ENCODE results near the gene RETSAT. TPM values are rescaled to one million over a fixed set of nuclear protein-coding genes. Genes with fewer than 3 reads are reported as not detected.

The RETSAT gene
- total RNA-seq, 1 donor from 2014 or later = 39.6 TPM

DNA sequence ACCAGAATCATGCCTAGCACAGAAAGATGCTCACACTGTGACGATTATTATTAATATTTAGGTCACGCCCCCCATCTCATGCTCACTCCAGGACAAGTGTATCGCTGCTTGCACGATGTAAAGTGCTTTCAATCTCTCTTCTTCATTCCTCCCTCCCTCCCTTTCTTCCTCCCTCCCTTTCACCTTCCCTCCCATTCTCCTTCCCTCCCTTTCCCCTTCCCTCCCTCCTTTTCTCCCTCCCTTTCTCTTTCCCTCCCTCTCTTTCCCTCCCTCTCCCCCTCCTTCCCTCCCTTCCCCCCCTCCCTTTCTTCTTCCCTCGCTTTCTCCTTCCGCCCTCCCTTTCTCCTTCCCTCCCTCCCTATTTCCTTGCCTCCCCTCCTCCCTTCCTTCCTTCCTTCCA is 46.1 kb downstream of the RETSAT start:
- no peak for DNase-seq (ENCODE audit: low spot score)

DNA sequence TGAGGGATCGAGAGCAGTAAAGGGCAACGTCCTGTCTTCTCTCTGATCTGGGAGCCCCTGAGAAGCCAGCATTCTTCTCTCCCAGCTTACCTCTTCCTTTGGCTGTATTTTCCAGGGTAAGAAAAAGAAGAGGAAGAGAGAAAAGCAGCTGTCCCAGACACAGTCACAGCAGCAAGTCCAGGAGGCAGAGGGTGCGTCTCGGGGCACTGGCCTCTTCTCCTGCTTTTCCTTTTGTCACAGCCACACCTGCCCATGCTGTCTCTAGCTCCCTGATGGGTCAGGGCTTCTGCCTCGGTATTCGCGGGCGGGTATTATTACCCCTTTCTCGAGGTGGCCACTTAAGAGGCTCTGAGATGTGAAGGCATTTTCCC is 46.8 kb downstream of the RETSAT start:
- no peak for DNase-seq (ENCODE audit: low spot score)

DNA sequence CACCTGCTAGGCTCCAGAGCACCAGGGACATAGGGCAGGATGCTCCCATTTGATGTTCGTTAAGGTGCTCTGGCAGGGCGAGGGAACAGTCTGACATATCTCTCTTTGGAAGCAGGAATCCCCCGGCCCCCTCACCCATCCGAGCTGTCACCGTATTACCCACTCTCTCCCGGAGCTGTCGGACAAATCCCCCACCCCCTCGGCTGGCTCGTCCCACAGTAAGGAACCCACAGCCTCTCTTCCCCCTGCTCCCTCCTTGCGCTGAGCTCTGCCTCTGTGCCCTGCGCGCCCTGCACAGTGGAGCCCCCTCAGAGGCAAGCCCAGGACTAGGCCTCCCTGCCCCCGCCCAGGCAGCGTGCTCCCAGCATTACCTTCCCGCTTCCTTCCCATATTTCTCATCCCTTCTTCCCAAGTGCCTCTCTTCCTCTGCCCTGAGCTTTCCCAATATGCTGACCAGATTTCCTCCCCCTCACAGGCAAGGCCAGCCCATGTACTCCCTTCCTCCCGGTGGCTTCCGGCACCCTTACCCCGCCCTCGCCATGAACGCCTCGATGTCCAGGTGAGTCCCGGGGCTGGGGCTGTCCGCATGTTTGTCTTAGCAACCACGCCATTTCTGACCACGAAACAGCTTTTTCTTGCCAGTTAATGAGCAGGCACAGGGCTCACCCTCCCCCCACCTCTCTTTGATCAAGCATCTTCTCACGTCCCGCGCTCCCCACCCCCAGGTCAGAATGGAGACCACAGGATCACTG is 50.4 kb downstream of the RETSAT start:
- DNase-seq (ENCODE audit: low spot score) = no peak

DNA sequence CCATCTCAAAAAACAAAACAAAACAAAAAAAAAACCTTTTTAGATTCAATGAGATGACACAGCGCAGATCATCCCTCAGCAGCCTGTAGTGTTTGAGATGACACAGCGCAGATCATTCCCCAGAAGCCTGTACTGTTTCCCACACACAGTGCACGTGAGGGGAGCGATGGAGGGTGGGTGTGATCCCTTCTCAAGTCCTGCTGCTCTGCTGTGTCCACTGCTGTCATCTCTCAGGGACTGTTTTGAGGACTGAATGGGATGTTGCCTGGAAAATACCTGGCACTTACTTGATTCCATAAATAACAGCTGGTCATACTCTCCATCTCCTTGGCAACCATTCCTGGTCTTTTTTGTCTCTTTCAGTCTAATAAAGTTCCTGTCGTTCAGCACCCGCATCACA is 52.2 kb downstream of the RETSAT start:
- no peak for DNase-seq (ENCODE audit: low spot score)

Other genes with a start within 250 kb of the RETSAT start
- gene TCF7L1, start 221.1 kb downstream of the RETSAT start, total RNA-seq = 15.5 TPM
- 135 TPM for gene TGOLN2, start 26.5 kb downstream of the RETSAT start, total RNA-seq
- 23.3 TPM for gene ELMOD3, start 241 bp upstream of the RETSAT start, total RNA-seq
- 298 TPM for gene CAPG, start 55.8 kb upstream of the RETSAT start, total RNA-seq
- 0.75 TPM for gene SH2D6, start 64.2 kb upstream of the RETSAT start, total RNA-seq
- gene MAT2A, start 184.6 kb upstream of the RETSAT start, total RNA-seq = 450 TPM
- 48.9 TPM for gene GGCX, start 207.0 kb upstream of the RETSAT start, total RNA-seq
- gene VAMP8, start 223.1 kb upstream of the RETSAT start, total RNA-seq = 165 TPM
- gene VAMP5, start 229.9 kb upstream of the RETSAT start, total RNA-seq = 32.8 TPM
- gene RNF181, start 241.2 kb upstream of the RETSAT start, total RNA-seq = 115 TPM
- gene TMEM150A, start 248.2 kb upstream of the RETSAT start, total RNA-seq = 19.5 TPM